CD14-positive monocyte (primary cell): Measurements from ENCODE around the gene UQCRFS1. TPM values are rescaled to one million over a fixed set of nuclear protein-coding genes. Genes with fewer than 3 reads are reported as not detected.

Experiments
- DNase-seq, 3 donors: peaks; one replicate each; pipeline ENCODE4 v3.0.0-alpha.2; 2011 to 2022
- H2AFZ ChIP-seq: 2 replicates; pipeline ENCODE4 v1.6.0; 2012; ENCODE audit warnings: mild to moderate bottlenecking, low read depth, low read length, inconsistent platforms; ENCODE audit not compliant: insufficient read depth, poor library complexity, severe bottlenecking
- H3K27ac ChIP-seq, 2 donors: 1 replicate in 1 of 2; 2 replicates in 1 of 2; pipeline ENCODE4 v1.5.1; 2012 to 2013; ENCODE audit warnings: low read length in 2 of 2, control low read depth in 1 of 2, inconsistent platforms in 1 of 2, low read depth in 1 of 2, mild to moderate bottlenecking in 1 of 2
- H3K27me3 ChIP-seq, 2 donors: one replicate each; pipeline versions ENCODE4 v1.6.0 to v1.6.1; 2011 to 2013; ENCODE audit warnings: low read length in 2 of 2; ENCODE audit not compliant: control insufficient read depth in 2 of 2, insufficient read depth in 2 of 2
- H3K36me3 ChIP-seq, 2 donors: replicated peaks in 1 of 2; 1 replicate in 1 of 2; 2 replicates in 1 of 2; pipeline versions ENCODE4 v1.5.1 to v1.6.1; 2012 to 2013; ENCODE audit warnings: low read length in 2 of 2, control low read depth in 1 of 2, inconsistent platforms in 1 of 2, mild to moderate bottlenecking in 1 of 2; ENCODE audit not compliant: insufficient read depth in 2 of 2, control insufficient read depth in 1 of 2
- H3K4me1 ChIP-seq, 2 donors: 1 replicate in 1 of 2; 2 replicates in 1 of 2; pipeline versions ENCODE4 v1.5.1 to v1.6.1; 2012 to 2013; ENCODE audit warnings: low read length in 2 of 2, control low read depth in 1 of 2, inconsistent platforms in 1 of 2, mild to moderate bottlenecking in 1 of 2, moderate library complexity in 1 of 2; ENCODE audit not compliant: insufficient read depth in 2 of 2, control insufficient read depth in 1 of 2
- H3K4me2 ChIP-seq: replicated peaks from 2 replicates; pipeline ENCODE3; 2012; ENCODE audit warnings: low read length, moderate library complexity, mild to moderate bottlenecking; ENCODE audit not compliant: poor library complexity, severe bottlenecking; ENCODE audit errors: extremely low read depth
- H3K4me3 ChIP-seq, 3 experiments: fragments of 200-600 bp in 1 of 3; sonication (generic) in 1 of 3; replicated peaks in 1 of 3; 1 replicate in 2 of 3; 2 replicates in 1 of 3; pipeline ENCODE4 v1.5.1; 2011 to 2013; ENCODE audit warnings: low read length in 3 of 3, mild to moderate bottlenecking in 3 of 3, control low read depth in 2 of 3, low read depth in 2 of 3, inconsistent platforms in 1 of 3, moderate library complexity in 1 of 3
- H3K79me2 ChIP-seq: 2 replicates; pipeline ENCODE4 v1.6.0; 2012; ENCODE audit warnings: mild to moderate bottlenecking, control low read depth, inconsistent platforms, low read length, moderate library complexity; ENCODE audit not compliant: insufficient read depth
- H3K9ac ChIP-seq: 2 replicates; pipeline ENCODE4 v1.6.0; 2017; ENCODE audit warnings: low read length, mild to moderate bottlenecking; ENCODE audit not compliant: insufficient read depth, poor library complexity, severe bottlenecking
- H3K9me3 ChIP-seq, 2 donors: replicated peaks in 1 of 2; 1 replicate in 1 of 2; 2 replicates in 1 of 2; pipeline versions ENCODE4 v1.5.1 to v1.6.1; 2012 to 2013; ENCODE audit warnings: low read length in 2 of 2, control low read depth in 1 of 2; ENCODE audit not compliant: control insufficient read depth in 1 of 2, insufficient read depth in 1 of 2
- H4K20me1 ChIP-seq: 2 replicates; pipeline ENCODE4 v1.6.0; 2012; ENCODE audit warnings: mild to moderate bottlenecking, low read length, control low read depth, moderate library complexity; ENCODE audit not compliant: insufficient read depth
- H3K27ac Mint-ChIP-seq, 7 donors: one replicate each; pipeline ENCODE4 v1.8.0; 2020; ENCODE audit warnings: mild to moderate bottlenecking in 7 of 7, mixed read lengths in 7 of 7, moderate library complexity in 6 of 7, inconsistent platforms in 2 of 7
- H3K27me3 Mint-ChIP-seq, 3 donors: one replicate each; pipeline ENCODE4 v1.8.0; 2021 to 2022; ENCODE audit warnings: low read depth in 3 of 3, mild to moderate bottlenecking in 3 of 3, mixed read lengths in 3 of 3, moderate library complexity in 3 of 3, inconsistent platforms in 1 of 3
- H3K36me3 Mint-ChIP-seq, 2 donors: one replicate each; pipeline ENCODE4 v1.8.0; 2020; ENCODE audit warnings: mixed read lengths in 2 of 2, inconsistent platforms in 1 of 2, mild to moderate bottlenecking in 1 of 2
- H3K4me1 Mint-ChIP-seq: one replicate; pipeline ENCODE4 v1.8.0; 2020; ENCODE audit warnings: mild to moderate bottlenecking, mixed read lengths
- H3K4me3 Mint-ChIP-seq, 2 donors: one replicate each; pipeline ENCODE4 v1.8.0; 2020; ENCODE audit warnings: mild to moderate bottlenecking in 2 of 2, mixed read lengths in 2 of 2, moderate library complexity in 1 of 2
- H3K9me3 Mint-ChIP-seq, 7 donors: one replicate each; pipeline ENCODE4 v1.8.0; 2020 to 2022; ENCODE audit warnings: mixed read lengths in 7 of 7, mild to moderate bottlenecking in 6 of 7, moderate library complexity in 6 of 7, inconsistent platforms in 2 of 7
- WGBS: methylation state at CpG from one replicate; pipeline ENCODE4 v1.1.5; 2013; ENCODE audit warnings: missing lambda C conversion rate; ENCODE audit not compliant: insufficient coverage; 5-methylcytosine and 5-hydroxymethylcytosine counted together
- intact Hi-C, 2 donors: fragments of 100-400 bp; cut with micrococcal nuclease; formaldehyde crosslinking; loops; one replicate each; pipeline versions ENCODE4 v1.15.0 to v1.15.1; 2023
- polyA plus RNA-seq, 3 donors: library from polyadenylated mRNA; depleted of rRNA in 1 of 3; unstranded in 2 of 3; stranded (reverse) in 1 of 3; fragments of 300-500 nt in 2 of 3; fragments of >200 nt in 1 of 3; fragmentation: Illumina TruSeq in 2 of 3; gene quantifications; 1 replicate in 2 of 3; 2 replicates in 1 of 3; pipeline ENCODE4 v1.2.3, GENCODE V29; 2012 to 2021
- TF ChIP-seq, protein P1 (sequence below): fragments of 200-600 bp; IDR thresholded peaks from one replicate; pipeline ENCODE4 v1.8.0; 2022; ENCODE audit warnings: antibody characterized with exemption, mild to moderate bottlenecking

The UQCRFS1 gene
- polyA plus RNA-seq, 3 donors = 26.2 to 108 (median 108) TPM

GRCh38 chr19:29217616-29218015, 4.7 kb upstream of the UQCRFS1 start:
- no peaks in the 10 kb centered on the region for H3K36me3 Mint-ChIP-seq
- H3K27ac Mint-ChIP-seq = no peak overlapping the region
- H3K27me3 Mint-ChIP-seq = peaks cover 6 to 22% (median 6%) of the 10 kb centered on the region in 3 donors
- DNase-seq = no peak
- Histone ChIP-seq H2AFZ (no peak overlapping the region), H3K4me3 (no peak overlapping the region), H3K4me2 (no peak overlapping the region), H3K9ac (no peak overlapping the region), H3K27me3 (no peaks in the 10 kb centered on the region), H3K4me1 (peaks cover 5 to 8% of the 10 kb centered on the region in 2 donors), H3K9me3 (no peaks in the 10 kb centered on the region), H3K36me3 (no peaks in the 10 kb centered on the region), H3K79me2 (peaks cover 4% of the 10 kb centered on the region), H3K27ac (no peak overlapping the region), H4K20me1 (no peaks in the 10 kb centered on the region)
- peaks cover 6% of the 10 kb centered on the region for H3K4me1 Mint-ChIP-seq
- intact Hi-C loops = no loop called here
- peaks cover 0 to 5% (median 0%) of the 10 kb centered on the region in 7 donors for H3K9me3 Mint-ChIP-seq
- TF ChIP-seq, protein P1, sequence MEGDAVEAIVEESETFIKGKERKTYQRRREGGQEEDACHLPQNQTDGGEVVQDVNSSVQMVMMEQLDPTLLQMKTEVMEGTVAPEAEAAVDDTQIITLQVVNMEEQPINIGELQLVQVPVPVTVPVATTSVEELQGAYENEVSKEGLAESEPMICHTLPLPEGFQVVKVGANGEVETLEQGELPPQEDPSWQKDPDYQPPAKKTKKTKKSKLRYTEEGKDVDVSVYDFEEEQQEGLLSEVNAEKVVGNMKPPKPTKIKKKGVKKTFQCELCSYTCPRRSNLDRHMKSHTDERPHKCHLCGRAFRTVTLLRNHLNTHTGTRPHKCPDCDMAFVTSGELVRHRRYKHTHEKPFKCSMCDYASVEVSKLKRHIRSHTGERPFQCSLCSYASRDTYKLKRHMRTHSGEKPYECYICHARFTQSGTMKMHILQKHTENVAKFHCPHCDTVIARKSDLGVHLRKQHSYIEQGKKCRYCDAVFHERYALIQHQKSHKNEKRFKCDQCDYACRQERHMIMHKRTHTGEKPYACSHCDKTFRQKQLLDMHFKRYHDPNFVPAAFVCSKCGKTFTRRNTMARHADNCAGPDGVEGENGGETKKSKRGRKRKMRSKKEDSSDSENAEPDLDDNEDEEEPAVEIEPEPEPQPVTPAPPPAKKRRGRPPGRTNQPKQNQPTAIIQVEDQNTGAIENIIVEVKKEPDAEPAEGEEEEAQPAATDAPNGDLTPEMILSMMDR = no peak
- peak overlapping the region in 1 of 2 donors; percentile 9 for H3K4me3 Mint-ChIP-seq
- 70% methylated on average over 4 of the region's 7 CpGs for whole genome bisulfite sequencing

- Histone ChIP-seq H3K9ac (no peak overlapping the region), H3K79me2 (peaks cover 20% of the 10 kb centered on the region), H3K4me1 (peaks cover 14 to 20% of the 10 kb centered on the region in 2 donors), H3K36me3 (no peaks in the 10 kb centered on the region), H3K4me3 (no peak overlapping the region), H3K9me3 (no peaks in the 10 kb centered on the region), H3K27me3 (no peaks in the 10 kb centered on the region), H3K27ac (no peak overlapping the region), H2AFZ (no peak overlapping the region), H3K4me2 (no peak overlapping the region), H4K20me1 (no peaks in the 10 kb centered on the region)
- H3K27ac Mint-ChIP-seq = no peak overlapping the region
- H3K9me3 Mint-ChIP-seq = peaks cover 3 to 7% (median 4%) of the 10 kb centered on the region in 7 donors
- TF ChIP-seq, protein P1 = no peak
- intact Hi-C loops = no loop called here
- H3K36me3 Mint-ChIP-seq = peaks cover 6 to 7% of the 10 kb centered on the region in 2 donors
- no peak for DNase-seq
- 94% methylated on average over 2 of the region's 4 CpGs for WGBS
- peaks cover 18% of the 10 kb centered on the region for H3K4me1 Mint-ChIP-seq
- no peak overlapping the region for H3K4me3 Mint-ChIP-seq
- peaks cover 6 to 18% (median 6%) of the 10 kb centered on the region in 3 donors for H3K27me3 Mint-ChIP-seq
Observed at GRCh38 chr19:29216021-29216420, 3.1 kb upstream of the UQCRFS1 start.
